ENCODE results near the gene IQSEC3.

The IQSEC3 gene

DNA sequence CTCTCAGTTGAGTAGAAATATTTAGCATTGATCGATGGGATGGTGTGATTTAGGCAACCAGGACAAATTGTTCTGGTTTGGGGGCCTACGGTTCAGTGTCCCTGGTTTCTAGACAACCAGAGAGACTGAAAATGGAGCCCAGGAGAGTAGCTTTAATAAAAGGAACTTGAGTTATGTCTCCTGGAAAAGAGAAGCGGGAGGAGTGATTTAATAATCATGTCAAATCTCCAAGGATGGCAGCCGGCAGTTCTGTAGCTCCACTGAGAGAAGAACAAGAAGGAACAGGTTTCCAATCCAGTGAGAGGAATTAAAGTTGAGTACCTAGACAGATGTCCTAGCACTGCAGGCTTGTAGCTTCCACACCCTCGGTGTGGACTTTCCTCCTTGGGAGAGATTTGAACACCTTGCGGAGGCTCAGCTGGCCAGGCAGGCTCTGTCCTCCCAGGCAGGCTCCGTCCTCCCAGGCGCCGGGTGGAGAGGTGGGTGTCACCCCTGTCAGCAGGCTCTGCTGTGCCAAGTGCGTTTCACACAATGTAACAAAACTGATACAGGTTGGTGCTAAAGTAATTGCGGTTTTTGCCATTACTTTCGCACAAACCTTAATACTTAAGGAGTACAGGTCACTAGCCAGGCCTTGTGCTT is 101.5 kb downstream of the IQSEC3 start:
- no peak for DNase-seq (ENCODE audit: low spot score in 2 of 2)
- Histone ChIP-seq H3K4me3 (no peak overlapping the region), H3K4me1 (no peaks in the 10 kb centered on the region), H3K36me3 (replicated peaks) (no peaks in the 10 kb centered on the region), H3K27me3 (ENCODE audit: low read depth) (no peaks in the 10 kb centered on the region), H3K9me3 (no peaks in the 10 kb centered on the region)
- in situ Hi-C loops (cut with MboI; ENCODE audit: low sequenced_read_pairs) = no loop called here

DNA sequence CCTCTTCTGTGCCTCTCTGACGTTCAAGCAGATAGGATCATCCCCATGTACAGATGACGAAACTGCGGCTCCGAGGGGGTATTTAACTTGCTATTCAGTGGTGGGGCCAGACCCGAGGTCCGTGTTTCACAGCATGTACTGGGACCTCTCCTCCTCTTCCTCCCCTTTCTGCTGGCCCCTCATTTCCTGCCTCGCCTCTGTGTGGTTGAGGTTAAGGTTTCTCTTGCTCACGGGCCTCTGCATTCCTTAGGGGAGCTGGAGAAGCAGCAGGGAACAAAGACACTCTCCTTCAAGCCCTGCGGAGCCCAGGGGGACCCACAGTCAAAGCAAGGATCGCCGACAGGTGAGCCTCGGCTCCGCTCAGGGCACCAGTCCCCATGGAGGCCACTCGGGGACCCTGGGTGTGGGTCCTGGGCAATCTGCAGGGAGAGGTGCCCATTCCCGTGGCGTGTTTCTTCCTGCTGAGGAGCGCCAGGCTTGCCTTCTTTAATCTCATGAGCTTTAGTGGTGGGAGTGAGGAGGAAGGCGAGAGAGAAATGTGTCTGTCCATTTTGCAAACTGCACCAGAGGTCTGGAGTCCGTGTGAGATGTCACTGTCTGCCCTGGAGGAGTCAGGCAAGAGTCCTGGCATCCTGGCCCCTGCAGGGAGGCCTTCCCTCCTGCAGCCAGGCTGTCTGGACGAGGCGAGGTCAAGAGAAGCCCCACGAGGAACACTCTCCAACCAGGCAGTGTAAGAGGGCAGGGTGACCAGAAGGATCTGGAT is 102.4 kb downstream of the IQSEC3 start:
- no peak overlapping the region for H3K4me3 ChIP-seq
- H3K4me1 ChIP-seq = no peaks in the 10 kb centered on the region
- no peak for DNase-seq (ENCODE audit: low spot score in 2 of 2)
- H3K36me3 ChIP-seq (replicated peaks) = no peaks in the 10 kb centered on the region
- no peaks in the 10 kb centered on the region for H3K9me3 ChIP-seq
- H3K27me3 ChIP-seq (ENCODE audit: low read depth) = no peaks in the 10 kb centered on the region
- in situ Hi-C loops (cut with MboI; ENCODE audit: low sequenced_read_pairs) = no loop called here

DNA sequence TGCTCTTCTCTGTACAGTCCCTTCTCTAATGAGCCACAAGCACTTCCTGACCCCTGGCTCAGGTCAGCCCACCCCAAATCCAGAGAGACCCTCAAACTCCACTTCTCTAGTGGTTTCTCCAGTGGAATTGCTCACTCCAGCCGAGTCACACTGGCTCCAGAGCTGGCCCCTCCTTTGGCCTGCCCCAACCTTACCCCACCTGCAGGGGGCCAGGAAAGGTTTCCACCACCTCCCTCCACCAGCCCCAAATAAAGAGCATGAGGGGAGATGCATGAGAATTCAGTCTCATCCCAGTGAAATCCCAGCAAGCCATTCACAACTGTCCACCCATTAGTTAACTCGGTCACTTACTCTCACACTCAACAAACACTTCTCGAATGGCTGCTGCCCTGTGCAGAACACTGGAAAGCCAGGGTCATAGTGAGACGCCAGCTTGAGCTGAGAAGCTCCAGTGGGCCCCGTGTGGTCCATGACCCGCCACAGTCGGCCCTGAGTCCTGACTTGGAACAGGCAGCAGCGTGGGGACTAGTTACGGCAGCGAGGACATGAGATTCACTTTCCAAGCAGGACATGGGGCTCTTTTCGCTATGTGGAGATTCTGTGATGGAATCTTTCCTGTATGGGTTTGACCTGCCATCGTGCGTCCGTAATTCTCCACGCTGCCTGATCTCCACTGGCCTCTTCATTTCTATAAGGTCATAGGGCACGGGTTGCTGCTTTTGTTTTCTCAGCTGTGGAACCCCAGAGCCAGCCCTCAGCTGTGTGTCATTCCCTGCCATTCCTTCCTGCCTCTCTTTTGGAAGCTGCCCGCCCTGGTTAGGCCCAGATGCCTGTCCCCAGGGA is 103.2 kb downstream of the IQSEC3 start:
- in situ Hi-C loops (cut with MboI; ENCODE audit: low sequenced_read_pairs) = no loop called here
- H3K9me3 ChIP-seq = no peaks in the 10 kb centered on the region
- no peaks in the 10 kb centered on the region for H3K36me3 ChIP-seq (replicated peaks)
- no peak for DNase-seq (ENCODE audit: low spot score in 2 of 2)
- H3K4me1 ChIP-seq = no peaks in the 10 kb centered on the region
- H3K4me3 ChIP-seq = no peak overlapping the region
- H3K27me3 ChIP-seq (ENCODE audit: low read depth) = no peaks in the 10 kb centered on the region

DNA sequence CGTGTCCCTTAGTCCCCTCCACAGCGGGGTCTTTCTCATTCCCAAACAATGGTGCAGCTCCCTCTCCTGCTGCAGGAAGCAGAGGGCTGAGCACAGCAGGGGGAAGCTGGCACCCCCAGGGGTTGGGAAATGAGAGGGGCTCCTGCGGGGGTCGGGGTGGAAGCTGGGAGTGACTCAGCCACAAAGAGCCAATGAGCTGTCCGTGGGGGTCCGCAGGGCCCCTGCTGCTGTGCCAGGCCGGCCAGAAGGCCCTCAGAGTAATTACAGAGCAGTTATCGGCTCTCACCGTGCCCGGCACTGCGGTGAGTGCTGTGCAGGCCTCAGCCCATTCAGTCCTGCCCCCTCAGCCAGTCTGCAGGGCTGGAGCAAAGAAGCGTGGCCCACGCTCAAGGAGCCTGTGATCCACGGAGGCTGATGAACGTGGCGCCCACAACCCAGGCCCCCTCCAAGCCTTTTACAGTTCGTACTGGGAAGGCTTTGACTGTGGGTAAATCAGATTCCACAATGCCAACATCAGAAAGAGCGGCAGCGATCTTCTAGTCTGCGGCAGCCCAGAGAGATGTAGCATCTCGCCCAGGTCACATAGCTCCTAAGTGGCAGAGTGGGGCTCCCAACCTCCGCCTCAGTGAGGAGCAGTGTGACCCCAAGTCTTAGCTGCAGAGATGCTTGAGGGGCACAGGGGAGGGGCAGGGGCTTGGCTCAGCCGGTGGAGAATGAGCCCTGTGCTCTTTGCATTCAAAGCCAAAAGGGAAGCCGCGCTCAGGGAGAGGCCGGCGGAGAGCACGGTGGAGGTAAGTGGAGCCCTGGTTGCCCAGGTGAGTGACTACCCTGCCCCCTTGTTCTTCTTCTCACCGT is 104.0 kb downstream of the IQSEC3 start:
- H3K9me3 ChIP-seq = no peaks in the 10 kb centered on the region
- H3K27me3 ChIP-seq (ENCODE audit: low read depth) = no peaks in the 10 kb centered on the region
- H3K36me3 ChIP-seq (replicated peaks) = no peaks in the 10 kb centered on the region
- no peak for DNase-seq (ENCODE audit: low spot score in 2 of 2)
- no peak overlapping the region for H3K4me3 ChIP-seq
- H3K4me1 ChIP-seq = no peaks in the 10 kb centered on the region
- in situ Hi-C loops (cut with MboI; ENCODE audit: low sequenced_read_pairs) = no loop called here

DNA sequence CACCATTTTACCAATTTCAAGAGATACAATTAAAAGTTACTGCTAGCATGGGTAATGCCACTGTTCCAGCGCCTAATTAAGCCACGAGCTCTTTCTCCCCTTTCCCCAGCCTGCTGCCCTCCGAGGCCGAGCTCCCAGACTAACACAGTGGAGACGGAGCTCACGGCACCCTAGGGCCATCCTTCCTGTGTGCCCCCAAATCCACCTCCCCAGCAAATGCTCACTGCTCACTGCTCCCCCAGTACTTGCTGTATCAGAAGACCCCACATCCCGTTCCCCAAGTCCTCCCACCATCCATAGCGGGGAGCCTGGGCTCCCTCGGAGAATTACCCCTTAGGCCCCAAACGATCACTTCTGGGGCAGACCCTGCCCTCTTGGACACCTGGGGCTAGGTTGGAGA is 104.7 kb downstream of the IQSEC3 start:
- Histone ChIP-seq H3K4me1 (no peaks in the 10 kb centered on the region), H3K9me3 (no peaks in the 10 kb centered on the region), H3K4me3 (no peak overlapping the region), H3K36me3 (replicated peaks) (no peaks in the 10 kb centered on the region), H3K27me3 (ENCODE audit: low read depth) (no peaks in the 10 kb centered on the region)
- in situ Hi-C loops (cut with MboI; ENCODE audit: low sequenced_read_pairs) = no loop called here
- no peak for DNase-seq (ENCODE audit: low spot score in 2 of 2)

DNA sequence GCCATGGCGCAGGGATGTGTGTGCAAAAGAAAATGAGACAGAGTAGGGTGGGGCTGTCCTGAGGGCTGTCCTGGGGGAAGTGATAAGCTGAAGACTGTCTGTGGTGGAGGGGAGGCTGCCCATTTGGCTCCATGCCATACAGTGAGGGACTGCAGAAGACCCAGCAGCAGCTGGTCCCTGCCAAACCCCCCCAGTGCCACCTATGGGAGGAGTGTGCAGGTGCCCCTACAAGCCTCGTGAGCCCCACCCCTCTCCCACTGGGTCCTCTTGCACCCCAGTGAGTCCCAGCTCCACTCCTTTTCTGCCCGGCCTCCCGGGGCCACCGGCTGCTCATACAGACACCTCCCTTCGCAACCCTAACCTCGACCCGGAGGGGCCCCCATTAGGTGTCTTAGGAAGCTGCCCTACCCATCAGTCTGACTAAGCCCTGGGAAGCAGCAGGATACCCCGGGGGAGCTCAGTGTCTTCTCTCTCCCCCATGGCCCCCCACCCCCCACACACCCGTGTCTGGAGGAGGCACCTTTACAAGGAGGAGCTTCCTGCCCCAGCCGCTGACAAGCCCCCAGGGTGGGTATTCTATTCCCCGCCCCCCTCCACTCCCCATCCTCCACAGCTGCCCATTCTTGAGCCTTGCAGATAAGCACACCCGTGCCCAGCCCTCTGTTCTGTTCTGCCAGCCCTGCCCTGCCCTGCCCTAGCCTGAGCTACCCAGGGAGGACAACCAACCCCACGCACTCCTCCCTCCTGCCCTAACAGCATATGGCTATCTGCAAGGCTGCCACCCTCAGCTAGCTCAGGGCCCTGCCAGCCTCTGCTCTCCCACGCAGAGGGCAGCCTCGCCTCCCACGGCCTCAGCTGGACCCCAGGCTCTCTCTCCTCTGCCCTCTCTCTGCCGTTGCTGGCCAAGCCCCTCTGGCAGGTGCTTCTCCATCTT is 105.4 kb downstream of the IQSEC3 start:
- DNase-seq (ENCODE audit: low spot score in 2 of 2) = no peak
- no peaks in the 10 kb centered on the region for H3K36me3 ChIP-seq (replicated peaks)
- H3K27me3 ChIP-seq (ENCODE audit: low read depth) = no peaks in the 10 kb centered on the region
- no peaks in the 10 kb centered on the region for H3K9me3 ChIP-seq
- in situ Hi-C loops (cut with MboI; ENCODE audit: low sequenced_read_pairs) = no loop called here
- no peak overlapping the region for H3K4me3 ChIP-seq
- H3K4me1 ChIP-seq = no peaks in the 10 kb centered on the region

DNA sequence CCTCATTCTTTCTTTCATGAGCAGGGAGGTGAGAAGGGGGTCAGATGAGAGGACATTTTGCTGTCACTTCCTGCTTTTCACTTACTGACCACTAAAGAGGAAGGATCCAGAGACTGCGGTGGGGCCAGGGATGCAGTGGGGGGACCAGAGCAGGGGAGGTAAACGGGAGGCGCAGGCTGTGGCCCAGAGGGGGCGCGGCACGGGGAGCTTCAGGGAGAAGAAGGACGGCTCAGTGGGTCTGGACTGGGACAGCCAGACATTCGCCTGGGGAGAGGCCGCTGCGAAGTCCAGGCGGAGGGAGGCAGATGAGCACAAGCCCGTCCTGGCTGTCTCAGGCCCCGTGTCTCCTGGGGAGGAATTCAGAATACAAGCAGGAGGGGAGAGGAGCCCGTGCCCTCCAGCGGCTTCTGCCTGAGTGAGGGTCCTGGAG is 106.2 kb downstream of the IQSEC3 start:
- DNase-seq (ENCODE audit: low spot score in 2 of 2) = no peak
- Histone ChIP-seq H3K9me3 (no peaks in the 10 kb centered on the region), H3K4me3 (no peak overlapping the region), H3K36me3 (replicated peaks) (no peaks in the 10 kb centered on the region), H3K27me3 (ENCODE audit: low read depth) (no peaks in the 10 kb centered on the region), H3K4me1 (no peaks in the 10 kb centered on the region)
- in situ Hi-C loops (cut with MboI; ENCODE audit: low sequenced_read_pairs) = no loop called here

DNA sequence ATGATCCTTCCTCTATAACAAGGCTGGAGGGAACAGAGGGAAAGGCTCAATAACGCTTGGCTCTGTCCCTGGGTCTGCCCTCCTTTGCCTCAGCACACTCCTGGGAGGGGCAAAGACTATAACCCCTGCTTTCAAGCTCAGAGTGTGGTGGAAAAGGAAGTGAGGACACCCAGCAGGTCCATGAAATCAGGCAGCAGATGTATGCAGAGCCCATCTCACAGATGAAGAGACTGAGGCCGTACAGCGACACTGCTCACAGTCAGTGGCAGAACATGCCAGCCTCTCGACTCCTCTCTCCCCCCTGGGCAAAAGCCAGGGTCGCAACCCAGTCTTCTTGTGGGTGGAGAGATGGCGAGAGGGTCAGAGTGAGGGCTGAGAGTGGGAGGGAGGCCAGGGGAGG is 107.6 kb downstream of the IQSEC3 start:
- Histone ChIP-seq H3K4me3 (no peak overlapping the region), H3K27me3 (ENCODE audit: low read depth) (no peaks in the 10 kb centered on the region), H3K9me3 (no peaks in the 10 kb centered on the region), H3K36me3 (replicated peaks) (no peaks in the 10 kb centered on the region), H3K4me1 (no peaks in the 10 kb centered on the region)
- no peak for DNase-seq (ENCODE audit: low spot score in 2 of 2)
- in situ Hi-C loops (cut with MboI; ENCODE audit: low sequenced_read_pairs) = no loop called here

DNA sequence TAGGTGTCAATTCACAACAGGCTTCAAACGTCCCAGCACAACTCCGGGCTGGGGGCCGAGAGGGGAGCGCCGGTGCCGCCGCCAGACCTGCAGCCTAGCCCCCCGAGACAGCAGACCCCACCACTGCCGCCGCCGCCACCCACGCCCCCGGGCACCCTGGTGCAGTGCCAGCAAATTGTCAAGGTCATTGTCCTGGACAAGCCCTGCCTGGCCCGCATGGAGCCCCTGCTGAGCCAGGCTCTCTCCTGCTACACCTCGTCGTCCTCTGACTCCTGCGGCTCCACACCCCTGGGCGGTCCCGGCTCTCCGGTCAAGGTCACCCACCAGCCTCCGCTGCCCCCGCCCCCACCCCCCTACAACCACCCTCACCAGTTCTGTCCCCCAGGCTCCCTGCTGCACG is 108.0 kb downstream of the IQSEC3 start:
- DNase-seq (ENCODE audit: low spot score in 2 of 2) = no peak
- in situ Hi-C loops (cut with MboI; ENCODE audit: low sequenced_read_pairs) = no loop called here
- Histone ChIP-seq H3K4me1 (no peaks in the 10 kb centered on the region), H3K4me3 (no peak overlapping the region), H3K9me3 (no peaks in the 10 kb centered on the region), H3K27me3 (ENCODE audit: low read depth) (no peaks in the 10 kb centered on the region), H3K36me3 (replicated peaks) (no peaks in the 10 kb centered on the region)

DNA sequence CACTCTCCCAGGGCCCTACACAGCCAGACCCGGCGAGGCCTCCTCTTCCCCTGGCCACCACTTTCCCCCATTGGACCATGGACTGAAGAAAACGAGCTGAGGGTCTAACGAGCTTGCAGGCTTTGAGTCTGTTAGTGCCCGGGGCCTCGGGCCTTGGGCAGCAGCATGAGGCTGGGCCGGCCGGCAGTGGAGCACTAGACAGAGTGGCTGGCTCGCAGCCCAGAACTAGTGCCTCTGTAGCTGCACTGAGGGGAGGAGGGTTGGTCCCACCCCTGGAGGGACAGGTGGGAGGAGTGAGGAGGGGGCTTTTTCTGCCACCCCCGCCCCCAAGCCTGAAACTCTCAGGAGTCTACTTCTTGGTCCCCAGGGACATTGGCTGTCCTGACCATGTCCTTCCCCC is 108.7 kb downstream of the IQSEC3 start:
- H3K9me3 ChIP-seq = no peaks in the 10 kb centered on the region
- in situ Hi-C loops (cut with MboI; ENCODE audit: low sequenced_read_pairs) = no loop called here
- H3K27me3 ChIP-seq (ENCODE audit: low read depth) = no peaks in the 10 kb centered on the region
- H3K4me1 ChIP-seq = no peaks in the 10 kb centered on the region
- DNase-seq (ENCODE audit: low spot score in 2 of 2) = no peak
- H3K36me3 ChIP-seq (replicated peaks) = no peaks in the 10 kb centered on the region
- no peak overlapping the region for H3K4me3 ChIP-seq

DNA sequence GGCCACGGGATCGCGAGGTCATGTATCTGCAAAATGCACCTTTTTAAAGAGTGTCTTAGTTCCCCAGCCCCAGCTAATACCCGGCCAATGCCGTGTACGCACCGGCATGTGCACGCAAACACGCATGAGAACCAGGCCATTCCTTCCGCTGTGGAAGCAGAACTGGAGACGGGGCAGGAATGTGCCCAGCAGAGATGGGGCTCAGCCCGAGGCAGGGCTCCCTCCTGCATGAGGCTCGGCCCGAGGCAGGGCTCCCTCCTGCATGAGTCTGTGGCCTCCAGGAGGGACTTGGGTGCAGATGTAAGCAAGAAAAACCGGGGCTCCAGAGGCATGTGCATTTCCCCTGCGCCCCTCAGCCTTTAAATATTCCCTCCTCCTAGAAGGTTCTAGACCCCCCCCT is 109.2 kb downstream of the IQSEC3 start:
- H3K4me1 ChIP-seq = no peaks in the 10 kb centered on the region
- in situ Hi-C loops (cut with MboI; ENCODE audit: low sequenced_read_pairs) = no loop called here
- H3K36me3 ChIP-seq (replicated peaks) = no peaks in the 10 kb centered on the region
- no peaks in the 10 kb centered on the region for H3K9me3 ChIP-seq
- H3K4me3 ChIP-seq = no peak overlapping the region
- no peak for DNase-seq (ENCODE audit: low spot score in 2 of 2)
- no peaks in the 10 kb centered on the region for H3K27me3 ChIP-seq (ENCODE audit: low read depth)

DNA sequence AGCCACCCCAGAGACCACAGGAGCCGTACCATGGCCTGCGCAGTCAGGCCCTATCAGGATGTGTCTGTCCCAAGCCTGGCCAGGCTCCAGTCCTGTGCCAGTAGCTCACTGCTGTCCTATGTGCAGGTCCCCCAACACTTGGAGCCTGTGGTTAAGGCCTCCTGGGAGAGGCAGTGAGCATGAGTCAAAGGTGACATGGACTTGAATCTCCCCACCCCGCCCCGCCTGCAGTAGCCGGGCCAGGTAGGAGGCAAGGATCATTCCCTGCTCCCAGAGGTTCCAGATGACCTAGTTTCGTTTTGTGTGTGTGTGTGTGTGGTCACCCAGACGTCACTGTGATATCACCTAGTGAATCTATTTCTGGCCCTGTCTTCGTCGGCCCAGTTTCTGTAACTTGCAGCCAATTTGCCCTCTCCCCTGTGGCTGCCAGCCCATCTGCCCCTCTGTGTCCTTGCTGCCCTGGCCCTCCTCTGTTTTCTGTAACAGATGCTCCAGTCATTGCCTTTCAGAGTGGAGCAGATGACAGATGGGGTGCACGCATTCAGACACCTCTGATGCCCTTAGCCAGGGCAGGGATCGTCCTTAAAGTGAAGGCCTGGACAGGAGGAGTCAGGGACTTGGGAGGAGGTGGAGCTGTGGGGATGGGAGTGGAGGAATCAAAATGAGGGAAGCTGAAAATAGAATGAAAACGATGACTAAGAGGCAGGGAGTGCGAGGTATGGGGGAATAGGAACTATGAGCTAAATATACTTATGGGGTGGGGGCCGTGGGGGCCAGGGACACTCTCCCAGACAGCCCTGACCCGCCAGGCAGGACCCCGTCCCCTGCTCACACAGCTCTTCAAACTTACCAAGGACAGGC is 110.0 kb downstream of the IQSEC3 start:
- H3K36me3 ChIP-seq (replicated peaks) = no peaks in the 10 kb centered on the region
- no peaks in the 10 kb centered on the region for H3K27me3 ChIP-seq (ENCODE audit: low read depth)
- H3K4me1 ChIP-seq = no peaks in the 10 kb centered on the region
- in situ Hi-C loops (cut with MboI; ENCODE audit: low sequenced_read_pairs) = no loop called here
- H3K9me3 ChIP-seq = no peaks in the 10 kb centered on the region
- no peak overlapping the region for H3K4me3 ChIP-seq
- no peak for DNase-seq (ENCODE audit: low spot score in 2 of 2)

Data from HAP-1 (cell line).